Measurements from ENCODE around the gene ARL2. TPM values are rescaled to one million over a fixed set of nuclear protein-coding genes. Genes with fewer than 3 reads are reported as not detected.
"Not testable (repeated sequence)": the region's sequence is repeated elsewhere in the genome, so short reads cannot be mapped to it uniquely, and the experiment has no call there.

The ARL2 gene
- total RNA-seq, 1 donor from 2014 or later: 164 TPM

GRCh38 chr11:64999478-64999877 is 14.5 kb upstream of the ARL2 start:
- TF ChIP-seq CTCF (IDR thresholded peaks at IDR 0.05; ENCODE audit: insufficient read depth, low read length, poor library complexity, severe bottlenecking): no peak
- no peaks in the 10 kb centered on the region for H3K27me3 ChIP-seq (ENCODE audit: control insufficient read depth, insufficient read depth, low read length)
- no peak overlapping the region for H3K4me3 ChIP-seq (ENCODE audit: low read depth, low read length)
- DNase-seq (ENCODE audit: low read depth): no peak
- H3K36me3 ChIP-seq (ENCODE audit: control insufficient read depth, insufficient read depth, low read length): no peaks in the 10 kb centered on the region

GRCh38 chr11:65002706-65003105 is 11.3 kb upstream of the ARL2 start:
- no peak for TF ChIP-seq CTCF (IDR thresholded peaks at IDR 0.05; ENCODE audit: insufficient read depth, low read length, poor library complexity, severe bottlenecking)
- Histone ChIP-seq H3K4me3 (ENCODE audit: low read depth, low read length) (no peak overlapping the region), H3K36me3 (ENCODE audit: control insufficient read depth, insufficient read depth, low read length) (no peaks in the 10 kb centered on the region), H3K27me3 (ENCODE audit: control insufficient read depth, insufficient read depth, low read length) (no peaks in the 10 kb centered on the region)
- DNase-seq (ENCODE audit: low read depth): no peak

GRCh38 chr11:65003282-65003681 is 10.7 kb upstream of the ARL2 start:
- DNase-seq (ENCODE audit: low read depth): no peak
- Histone ChIP-seq H3K4me3 (ENCODE audit: low read depth, low read length) (no peak overlapping the region), H3K27me3 (ENCODE audit: control insufficient read depth, insufficient read depth, low read length) (no peaks in the 10 kb centered on the region), H3K36me3 (ENCODE audit: control insufficient read depth, insufficient read depth, low read length) (no peaks in the 10 kb centered on the region)
- no peak for TF ChIP-seq CTCF (IDR thresholded peaks at IDR 0.05; ENCODE audit: insufficient read depth, low read length, poor library complexity, severe bottlenecking)

- H3K36me3 ChIP-seq (ENCODE audit: control insufficient read depth, insufficient read depth, low read length); H3K4me3 ChIP-seq (ENCODE audit: low read depth, low read length); DNase-seq (ENCODE audit: low read depth); H3K27me3 ChIP-seq (ENCODE audit: control insufficient read depth, insufficient read depth, low read length): not testable (repeated sequence)
Observed at GRCh38 chr11:65003968-65004367, 10.0 kb upstream of the ARL2 start.

- no peak for DNase-seq (ENCODE audit: low read depth)
- no peaks in the 10 kb centered on the region for H3K27me3 ChIP-seq (ENCODE audit: control insufficient read depth, insufficient read depth, low read length)
- H3K4me3 ChIP-seq (ENCODE audit: low read depth, low read length): no peak overlapping the region
- H3K36me3 ChIP-seq (ENCODE audit: control insufficient read depth, insufficient read depth, low read length): no peaks in the 10 kb centered on the region
- TF ChIP-seq CTCF (IDR thresholded peaks at IDR 0.05; ENCODE audit: insufficient read depth, low read length, poor library complexity, severe bottlenecking): no peak
Observed at GRCh38 chr11:65008016-65008415, 5.9 kb upstream of the ARL2 start.

GRCh38 chr11:65008873-65009272 is 5.1 kb upstream of the ARL2 start:
- Histone ChIP-seq H3K27me3 (ENCODE audit: control insufficient read depth, insufficient read depth, low read length) (no peaks in the 10 kb centered on the region), H3K4me3 (ENCODE audit: low read depth, low read length) (no peak overlapping the region), H3K36me3 (ENCODE audit: control insufficient read depth, insufficient read depth, low read length) (no peaks in the 10 kb centered on the region)
- no peak for DNase-seq (ENCODE audit: low read depth)
- no peak for TF ChIP-seq CTCF (IDR thresholded peaks at IDR 0.05; ENCODE audit: insufficient read depth, low read length, poor library complexity, severe bottlenecking)
